Thyroid gland (tissue), 4 donors: Measurements from ENCODE around the gene TIMM44. TPM values are rescaled to one million over a fixed set of nuclear protein-coding genes. Genes with fewer than 3 reads are reported as not detected.

ENCODE experiments used
- DNase-seq, 2 donors: peaks; one replicate each; pipeline ENCODE4 v3.0.0-alpha.2; 2019
- H3K27ac ChIP-seq, 3 donors: fragments of 200-600 bp; sonication (generic); 1 replicate in 2 of 3; 2 replicates in 1 of 3; pipeline ENCODE4 v1.5.1; 2016 to 2019; ENCODE audit warnings: mild to moderate bottlenecking in 1 of 3, moderate library complexity in 1 of 3
- H3K27me3 ChIP-seq: fragments of 200-600 bp; sonication (generic); one replicate; pipeline ENCODE4 v1.5.1; 2019
- H3K36me3 ChIP-seq, 2 donors: fragments of 200-600 bp; sonication (generic); one replicate each; pipeline ENCODE4 v1.5.1; 2016 to 2019
- H3K4me1 ChIP-seq, 2 donors: fragments of 200-600 bp; sonication (generic); one replicate each; pipeline ENCODE4 v1.5.1; 2017 to 2019
- H3K4me3 ChIP-seq, 3 donors: fragments of 200-600 bp; sonication (generic); replicated peaks in 1 of 3; 1 replicate in 2 of 3; 2 replicates in 1 of 3; pipeline ENCODE4 v1.5.1; 2016; ENCODE audit warnings: mild to moderate bottlenecking in 1 of 3
- H3K9me3 ChIP-seq: fragments of 200-600 bp; sonication (generic); one replicate; pipeline ENCODE4 v1.5.1; 2017
- POLR2A ChIP-seq, 2 donors: fragments of 450-650 bp; IDR thresholded peaks; one replicate each; pipeline ENCODE4 v1.6.1; 2017; ENCODE audit warnings: antibody characterized with exemption in 2 of 2, mild to moderate bottlenecking in 2 of 2, moderate library complexity in 1 of 2
- WGBS, 2 donors: methylation state at CpG; one replicate each; pipeline ENCODE4 v1.1.5; 2017; 5-methylcytosine and 5-hydroxymethylcytosine counted together
- intact Hi-C: fragments of 100-400 bp; cut with DNase I; formaldehyde crosslinking; loops from one replicate; pipeline ENCODE4 v1.15.1; 2023
- total RNA-seq, 4 donors: library from RNA; depleted of rRNA; stranded (reverse); fragments of >200 nt; gene quantifications; one replicate each; pipeline ENCODE4 v1.2.3, GENCODE V29; 2016
- TF ChIP-seq, protein P1 (sequence below), 6 experiments: fragments of 200-600 bp in 3 of 6; fragments of 450-650 bp in 3 of 6; sonication (generic) in 3 of 6; IDR thresholded peaks; one replicate each; pipeline ENCODE4 v1.5.1; 2016 to 2019; ENCODE audit warnings: antibody characterized with exemption in 6 of 6, mild to moderate bottlenecking in 2 of 6, inconsistent platforms in 1 of 6, moderate library complexity in 1 of 6

Gene TIMM44
- total RNA-seq, 4 donors from 2014 or later = 47.4 to 85.6 (median 56.6) TPM

DNA sequence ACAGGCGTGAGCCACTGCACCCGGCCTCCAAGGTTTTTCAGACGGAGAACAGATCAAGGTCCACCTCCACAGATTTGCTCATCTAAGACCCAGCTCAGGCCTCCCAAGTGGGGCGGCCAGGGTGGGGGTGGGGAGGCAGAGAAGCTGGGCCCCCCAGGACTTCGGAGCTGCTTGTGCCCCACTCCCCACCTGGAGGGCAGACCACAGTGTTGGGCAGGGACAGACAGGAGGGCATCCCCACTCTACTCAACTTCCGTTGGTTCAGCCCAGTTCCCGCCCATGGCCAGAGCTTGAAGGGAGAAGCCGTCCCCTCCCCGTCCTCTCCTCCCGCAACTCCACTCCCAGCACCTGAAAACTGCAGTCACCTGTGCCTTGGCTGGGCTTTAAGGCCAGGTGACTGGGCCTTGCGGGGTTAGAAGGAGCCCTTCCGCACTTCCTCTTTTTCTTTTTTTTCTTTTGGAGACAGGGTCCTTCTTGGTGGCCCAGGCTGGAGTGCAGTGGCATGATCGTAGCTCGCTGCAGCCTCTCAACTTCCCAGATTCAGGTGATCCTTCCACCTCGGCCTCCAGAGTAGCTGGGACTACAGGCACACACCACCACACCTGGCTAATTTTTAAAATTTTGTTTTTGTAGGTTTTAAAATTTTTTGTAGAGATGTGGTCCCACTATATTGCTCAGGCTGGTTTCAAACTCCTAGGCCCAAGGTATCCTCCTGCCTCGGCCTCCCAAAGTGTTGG, 55.9 kb downstream of the TIMM44 start:
- no peak overlapping the region for H3K4me3 ChIP-seq
- H3K27me3 ChIP-seq = no peaks in the 10 kb centered on the region
- H3K27ac ChIP-seq = no peak overlapping the region
- 86 to 92% methylated on average over 16 of the region's 16 CpGs for WGBS, 2 donors
- H3K4me1 ChIP-seq = peaks cover 5 to 10% of the 10 kb centered on the region in 2 donors
- no peaks in the 10 kb centered on the region for H3K9me3 ChIP-seq
- DNase-seq = no peak
- intact Hi-C loops = no loop called here
- TF ChIP-seq, protein P1, sequence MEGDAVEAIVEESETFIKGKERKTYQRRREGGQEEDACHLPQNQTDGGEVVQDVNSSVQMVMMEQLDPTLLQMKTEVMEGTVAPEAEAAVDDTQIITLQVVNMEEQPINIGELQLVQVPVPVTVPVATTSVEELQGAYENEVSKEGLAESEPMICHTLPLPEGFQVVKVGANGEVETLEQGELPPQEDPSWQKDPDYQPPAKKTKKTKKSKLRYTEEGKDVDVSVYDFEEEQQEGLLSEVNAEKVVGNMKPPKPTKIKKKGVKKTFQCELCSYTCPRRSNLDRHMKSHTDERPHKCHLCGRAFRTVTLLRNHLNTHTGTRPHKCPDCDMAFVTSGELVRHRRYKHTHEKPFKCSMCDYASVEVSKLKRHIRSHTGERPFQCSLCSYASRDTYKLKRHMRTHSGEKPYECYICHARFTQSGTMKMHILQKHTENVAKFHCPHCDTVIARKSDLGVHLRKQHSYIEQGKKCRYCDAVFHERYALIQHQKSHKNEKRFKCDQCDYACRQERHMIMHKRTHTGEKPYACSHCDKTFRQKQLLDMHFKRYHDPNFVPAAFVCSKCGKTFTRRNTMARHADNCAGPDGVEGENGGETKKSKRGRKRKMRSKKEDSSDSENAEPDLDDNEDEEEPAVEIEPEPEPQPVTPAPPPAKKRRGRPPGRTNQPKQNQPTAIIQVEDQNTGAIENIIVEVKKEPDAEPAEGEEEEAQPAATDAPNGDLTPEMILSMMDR (IDR thresholded peaks at IDR 0.05) = no peak
- TF ChIP-seq POLR2A (IDR thresholded peaks at IDR 0.05) = no peak
- no peaks in the 10 kb centered on the region for H3K36me3 ChIP-seq

DNA sequence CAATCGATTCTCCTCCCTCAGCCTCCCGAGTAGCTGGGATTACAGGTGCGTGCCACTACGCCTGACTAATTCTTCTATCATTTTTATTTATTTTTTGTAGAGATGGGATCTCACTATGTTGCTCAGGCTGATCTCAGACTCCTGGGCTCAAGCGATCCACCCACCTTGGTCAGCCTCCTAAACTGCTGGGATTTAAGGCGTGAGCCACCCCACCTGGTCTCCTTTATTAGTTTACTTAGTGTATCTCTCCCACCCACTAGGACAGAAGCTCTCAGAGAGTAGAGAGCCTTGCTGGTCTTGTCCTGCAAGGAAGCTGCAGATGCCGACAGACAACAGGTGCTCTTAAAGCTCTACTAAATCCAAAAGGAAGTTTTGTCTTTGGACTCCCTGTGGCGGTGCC, 57.6 kb downstream of the TIMM44 start:
- Histone ChIP-seq H3K36me3 (no peaks in the 10 kb centered on the region), H3K4me1 (peaks cover 5 to 10% of the 10 kb centered on the region in 2 donors), H3K27ac (no peak overlapping the region), H3K9me3 (no peaks in the 10 kb centered on the region), H3K4me3 (no peak overlapping the region), H3K27me3 (no peaks in the 10 kb centered on the region)
- TF ChIP-seq, protein P1 (IDR thresholded peaks at IDR 0.05) = no peak
- no peak for TF ChIP-seq POLR2A (IDR thresholded peaks at IDR 0.05)
- DNase-seq = no peak
- 87 to 90% methylated on average over 8 of the region's 8 CpGs for WGBS, 2 donors
- intact Hi-C loops = no loop called here

DNA sequence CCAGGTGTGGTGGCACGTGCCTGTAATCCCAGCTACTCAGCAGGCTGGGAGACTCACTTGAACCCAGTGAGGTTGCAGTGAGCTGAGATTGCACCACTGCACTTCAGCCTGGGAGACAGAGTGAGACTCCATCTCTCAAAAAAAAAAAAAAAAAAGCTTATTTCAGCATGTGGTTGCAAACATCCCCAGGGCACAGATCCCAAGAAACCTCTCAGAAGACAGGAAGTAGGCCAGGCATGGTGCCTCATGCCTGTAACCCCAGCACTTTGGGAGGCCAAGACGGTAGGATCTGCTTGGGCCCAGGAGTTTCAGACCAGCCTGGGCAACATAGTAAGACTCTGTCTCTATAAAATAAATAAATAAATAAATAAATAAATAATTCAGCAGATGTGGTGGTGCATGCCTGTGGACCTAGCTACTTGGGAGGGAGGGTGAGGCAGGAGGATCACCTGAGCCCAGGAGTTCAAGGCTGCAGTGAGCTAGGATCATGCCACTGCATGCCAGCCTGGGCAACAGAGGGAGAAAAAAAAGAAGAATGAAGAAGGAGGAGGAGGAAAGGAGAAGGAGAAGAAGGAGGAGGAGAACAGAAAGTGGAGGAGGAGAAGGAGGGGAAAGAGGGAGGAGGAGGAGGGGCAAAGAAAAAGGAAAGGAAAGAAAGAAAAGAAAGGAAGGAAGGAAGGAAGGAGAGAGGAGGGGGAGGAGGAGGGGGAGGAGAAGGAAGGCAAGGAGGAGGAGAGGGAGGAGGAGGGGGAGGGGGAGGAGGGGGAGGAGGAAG, 59.5 kb downstream of the TIMM44 start:
- no peak overlapping the region for H3K4me3 ChIP-seq
- no peak overlapping the region for H3K27ac ChIP-seq
- no peak for DNase-seq
- no peaks in the 10 kb centered on the region for H3K27me3 ChIP-seq
- H3K9me3 ChIP-seq = no peaks in the 10 kb centered on the region
- 66 to 76% methylated on average over 2 of the region's 2 CpGs for WGBS, 2 donors
- peaks cover 4 to 10% of the 10 kb centered on the region in 2 donors for H3K4me1 ChIP-seq
- H3K36me3 ChIP-seq = no peaks in the 10 kb centered on the region
- TF ChIP-seq POLR2A (IDR thresholded peaks at IDR 0.05) = no peak
- TF ChIP-seq, protein P1 (IDR thresholded peaks at IDR 0.05) = no peak
- intact Hi-C loops = no loop called here

DNA sequence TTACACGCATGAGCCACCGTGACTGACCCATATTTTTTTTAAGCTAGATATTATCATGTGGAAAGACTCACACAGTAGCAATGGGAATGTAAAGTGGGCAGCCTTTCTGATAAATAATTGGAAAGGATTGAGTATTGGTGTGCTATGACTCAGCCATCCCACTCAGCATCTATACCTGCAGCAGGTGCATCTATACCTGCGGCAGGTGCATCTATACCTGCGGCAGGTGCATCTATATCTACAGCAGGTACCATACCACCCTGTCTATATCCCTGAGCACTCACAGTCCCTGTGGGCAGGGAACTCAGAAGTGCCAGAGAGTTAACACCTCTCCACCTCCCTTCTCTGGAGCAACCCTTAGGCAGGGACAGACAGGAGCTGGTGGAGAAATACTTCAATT, 60.4 kb downstream of the TIMM44 start:
- Histone ChIP-seq H3K9me3 (no peaks in the 10 kb centered on the region), H3K36me3 (no peaks in the 10 kb centered on the region), H3K4me3 (no peak overlapping the region), H3K4me1 (peaks cover 0 to 1% of the 10 kb centered on the region in 2 donors), H3K27me3 (no peaks in the 10 kb centered on the region), H3K27ac (no peak overlapping the region)
- TF ChIP-seq, protein P1 (IDR thresholded peaks at IDR 0.05) = no peak
- TF ChIP-seq POLR2A (IDR thresholded peaks at IDR 0.05) = no peak
- 83 to 86% methylated on average over 4 of the region's 4 CpGs for WGBS, 2 donors
- intact Hi-C loops = no loop called here
- DNase-seq = no peak

DNA sequence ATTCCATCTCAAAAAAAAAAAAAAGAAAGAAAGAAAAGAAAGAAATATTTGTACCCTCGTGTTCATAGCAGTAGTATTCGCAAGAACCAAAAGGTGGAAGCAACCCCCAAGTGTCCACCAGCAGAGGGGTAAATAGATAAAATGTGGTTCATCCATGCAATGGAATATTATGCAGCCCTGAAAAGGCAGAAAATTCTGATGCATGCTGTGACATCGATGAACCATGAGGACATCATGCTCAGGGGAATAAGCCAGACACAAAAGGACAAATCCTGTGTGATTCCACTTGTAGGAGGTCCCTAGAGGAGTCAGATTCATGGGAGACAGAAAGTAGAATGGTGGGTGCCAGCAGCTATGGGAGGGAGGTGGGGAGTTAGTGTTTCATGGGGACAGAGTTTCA, 61.6 kb downstream of the TIMM44 start:
- TF ChIP-seq POLR2A (IDR thresholded peaks at IDR 0.05) = no peak
- TF ChIP-seq, protein P1 (IDR thresholded peaks at IDR 0.05) = no peak
- H3K4me1 ChIP-seq = no peaks in the 10 kb centered on the region
- H3K9me3 ChIP-seq = no peaks in the 10 kb centered on the region
- 87 to 91% methylated on average over 3 of the region's 3 CpGs for WGBS, 2 donors
- no peak overlapping the region for H3K27ac ChIP-seq
- intact Hi-C loops = no loop called here
- H3K4me3 ChIP-seq = no peak overlapping the region
- H3K27me3 ChIP-seq = no peaks in the 10 kb centered on the region
- DNase-seq = no peak
- H3K36me3 ChIP-seq = no peaks in the 10 kb centered on the region
